ENCODE data around the gene NAALADL2.

- TF ChIP-seq CTCF (IDR thresholded peaks at IDR 0.05; ENCODE audit: insufficient read depth, low read length, poor library complexity, severe bottlenecking), result no peak
- no peak for TF ChIP-seq EZH2phosphoT487 (conservative IDR thresholded peaks at IDR 0.05; ENCODE audit: low read length)
Measured at GRCh38 chr3:175020101-175020500, 161.0 kb downstream of the NAALADL2 start.
